OCI-LY7 (cell line): ENCODE results near the gene EPB41L4B.

Source experiments
- EZH2phosphoT487 ChIP-seq: fragments of 200-600 bp; sonication (generic); IDR thresholded peaks from 2 replicates; pipeline ENCODE4 v1.6.1; 2018; ENCODE audit warnings: low read depth, borderline replicate concordance, mild to moderate bottlenecking, mixed run types, antibody characterized with exemption, low read length, moderate library complexity, mixed read lengths
- TF ChIP-seq, protein P1 (sequence below): fragments of 200-600 bp; sonication (generic); conservative IDR thresholded peaks from 2 replicates; pipeline ENCODE4 v1.5.1; 2014; ENCODE audit warnings: mild to moderate bottlenecking, antibody characterized with exemption, low read length, moderate library complexity, mixed read lengths

DNA sequence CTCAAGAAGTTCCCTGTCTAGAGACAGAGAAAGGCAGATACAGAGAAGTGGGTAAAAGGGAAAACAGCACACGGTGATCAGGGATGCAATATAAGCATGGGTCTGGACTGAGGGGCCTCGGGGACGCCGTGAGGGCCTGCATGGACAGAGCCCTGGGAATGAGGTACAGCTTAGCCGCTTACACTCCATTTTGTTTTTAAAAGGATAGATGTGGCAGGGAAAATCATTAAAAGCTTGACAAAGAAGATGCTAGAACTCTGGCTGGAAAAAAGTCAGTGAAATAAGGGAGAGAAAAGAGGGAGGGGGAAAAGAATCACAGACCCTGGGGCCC is 69.1 kb downstream of the EPB41L4B start:
- TF ChIP-seq, protein P1, sequence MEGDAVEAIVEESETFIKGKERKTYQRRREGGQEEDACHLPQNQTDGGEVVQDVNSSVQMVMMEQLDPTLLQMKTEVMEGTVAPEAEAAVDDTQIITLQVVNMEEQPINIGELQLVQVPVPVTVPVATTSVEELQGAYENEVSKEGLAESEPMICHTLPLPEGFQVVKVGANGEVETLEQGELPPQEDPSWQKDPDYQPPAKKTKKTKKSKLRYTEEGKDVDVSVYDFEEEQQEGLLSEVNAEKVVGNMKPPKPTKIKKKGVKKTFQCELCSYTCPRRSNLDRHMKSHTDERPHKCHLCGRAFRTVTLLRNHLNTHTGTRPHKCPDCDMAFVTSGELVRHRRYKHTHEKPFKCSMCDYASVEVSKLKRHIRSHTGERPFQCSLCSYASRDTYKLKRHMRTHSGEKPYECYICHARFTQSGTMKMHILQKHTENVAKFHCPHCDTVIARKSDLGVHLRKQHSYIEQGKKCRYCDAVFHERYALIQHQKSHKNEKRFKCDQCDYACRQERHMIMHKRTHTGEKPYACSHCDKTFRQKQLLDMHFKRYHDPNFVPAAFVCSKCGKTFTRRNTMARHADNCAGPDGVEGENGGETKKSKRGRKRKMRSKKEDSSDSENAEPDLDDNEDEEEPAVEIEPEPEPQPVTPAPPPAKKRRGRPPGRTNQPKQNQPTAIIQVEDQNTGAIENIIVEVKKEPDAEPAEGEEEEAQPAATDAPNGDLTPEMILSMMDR = no peak
- no peak for TF ChIP-seq EZH2phosphoT487
